Upper lobe of left lung (tissue), 4 donors: ENCODE results near the gene CFAP97D2.

Source experiments
- CTCF ChIP-seq, 6 experiments: fragments of 450-650 bp in 4 of 6; fragments of 200-600 bp in 2 of 6; sonication (generic) in 2 of 6; IDR thresholded peaks; one replicate each; pipeline ENCODE4 v1.5.1; 2016 to 2019; ENCODE audit warnings: antibody characterized with exemption in 6 of 6
- EP300 ChIP-seq, 4 donors: sonication (generic); formaldehyde crosslinking; IDR thresholded peaks; one replicate each; pipeline ENCODE4 v1.5.1; 2017; ENCODE audit warnings: antibody characterized with exemption in 4 of 4, control low read depth in 2 of 4
- POLR2A ChIP-seq, 4 donors: fragments of 450-650 bp; IDR thresholded peaks; one replicate each; pipeline ENCODE4 v1.5.1; 2016 to 2017; ENCODE audit warnings: antibody characterized with exemption in 4 of 4, mild to moderate bottlenecking in 2 of 4
- POLR2AphosphoS5 ChIP-seq, 2 donors: sonication (generic); formaldehyde crosslinking; IDR thresholded peaks; one replicate each; pipeline ENCODE4 v1.5.1; 2017; ENCODE audit warnings: antibody characterized with exemption in 2 of 2

- no peak for TF ChIP-seq CTCF (IDR thresholded peaks at IDR 0.05)
- TF ChIP-seq POLR2A (IDR thresholded peaks at IDR 0.05), result no peak
- TF ChIP-seq POLR2AphosphoS5 (IDR thresholded peaks at IDR 0.05), result no peak
- no peak for TF ChIP-seq EP300 (IDR thresholded peaks at IDR 0.05)
Measured at GRCh38 chr13:114135731-114136171, 43.3 kb upstream of the CFAP97D2 start.
